GM21360 (cell line): Measurements from ENCODE around the gene MARCHF6.

ENCODE experiments used
- ATAC-seq: cut with Tn5 transposase; IDR thresholded peaks from one replicate; pipeline ENCODE4 v1.9.1; 2021; ENCODE audit warnings: mild to moderate bottlenecking, moderate library complexity; ENCODE audit not compliant: unreplicated experiment

Gene MARCHF6

GRCh38 chr5:10321882-10322281 lies 31.6 kb upstream of the MARCHF6 start:
- no peak for ATAC-seq

- ATAC-seq: no peak
Measured at GRCh38 chr5:10323588-10324488, 29.7 kb upstream of the MARCHF6 start.

- ATAC-seq: no peak
Measured at GRCh38 chr5:10324518-10325370, 28.8 kb upstream of the MARCHF6 start.

DNA sequence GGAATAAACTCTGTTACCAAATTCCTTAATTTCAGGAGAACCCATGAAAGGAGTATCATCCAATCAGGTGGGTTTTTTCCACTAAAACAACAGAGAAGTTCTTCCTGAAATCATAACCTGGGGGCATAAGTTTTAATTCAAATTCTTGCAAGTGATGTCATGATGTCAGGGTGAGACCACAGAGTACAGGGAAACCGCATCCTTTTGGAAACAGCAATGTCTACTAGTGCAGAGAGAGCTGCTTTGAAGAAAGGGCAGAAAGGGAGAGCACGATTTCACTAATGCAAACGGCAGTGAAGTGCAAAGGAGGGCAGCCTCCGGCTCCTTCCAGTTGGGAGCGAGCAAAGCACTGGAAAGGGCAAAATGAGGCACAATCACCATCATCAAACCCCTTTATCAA lies 25.2 kb upstream of the MARCHF6 start:
- ATAC-seq: no peak

- no peak for ATAC-seq
Measured at GRCh38 chr5:10329446-10329819, 24.1 kb upstream of the MARCHF6 start.

DNA sequence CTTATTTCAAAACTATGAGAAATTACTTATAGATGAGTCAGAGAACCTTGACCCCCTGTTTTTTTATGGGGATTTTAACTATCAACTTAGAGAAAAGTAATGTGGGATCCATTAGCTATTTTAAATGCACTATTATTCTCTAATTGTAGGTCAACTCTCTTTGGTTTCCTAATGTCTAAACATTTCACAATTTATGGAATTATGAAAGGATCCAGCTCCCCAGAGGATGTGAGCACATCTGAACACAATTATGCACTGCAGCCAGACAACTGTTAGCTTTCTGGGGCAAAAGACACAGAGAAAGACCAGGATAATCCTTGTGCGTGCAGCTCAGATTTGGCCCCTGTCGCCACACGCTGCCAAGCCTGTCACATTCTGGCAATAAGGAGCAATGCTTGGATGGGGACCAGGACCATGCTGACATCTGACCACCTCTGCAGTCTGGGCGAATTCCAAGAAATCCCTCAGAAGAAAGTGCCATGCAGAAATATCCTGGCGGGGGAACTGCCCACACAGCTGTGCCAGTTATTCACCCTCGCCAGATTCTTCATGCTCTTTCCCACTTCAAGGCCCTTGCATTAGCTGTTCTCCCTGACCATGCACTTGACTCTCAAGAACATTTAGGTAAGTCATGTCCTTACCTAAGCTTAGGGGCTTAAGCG lies 23.5 kb upstream of the MARCHF6 start:
- no peak for ATAC-seq

GRCh38 chr5:10330511-10331230 lies 22.8 kb upstream of the MARCHF6 start:
- no peak for ATAC-seq

DNA sequence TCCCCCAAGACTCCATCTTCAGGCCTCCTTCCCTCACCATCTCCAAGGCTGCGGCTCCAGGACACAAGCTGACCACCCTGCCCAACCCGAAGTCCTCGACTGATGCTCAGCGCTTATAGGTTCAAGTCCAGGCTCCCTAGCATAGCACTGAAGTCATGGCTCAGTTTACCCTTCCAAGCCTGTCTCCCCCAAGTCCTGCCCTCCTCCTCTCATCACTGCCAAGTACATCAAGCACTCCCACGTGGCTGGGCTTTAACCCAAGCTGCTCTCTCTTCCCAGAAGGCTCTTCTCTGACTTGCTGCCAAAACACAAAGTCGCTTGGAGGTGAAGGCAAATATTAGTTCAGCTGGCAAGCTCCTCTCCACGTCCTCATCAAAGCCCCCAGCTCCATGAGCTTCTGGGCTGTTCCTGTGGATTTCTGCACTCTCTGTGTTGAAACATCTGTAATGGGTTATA lies 22.1 kb upstream of the MARCHF6 start:
- no peak for ATAC-seq

DNA sequence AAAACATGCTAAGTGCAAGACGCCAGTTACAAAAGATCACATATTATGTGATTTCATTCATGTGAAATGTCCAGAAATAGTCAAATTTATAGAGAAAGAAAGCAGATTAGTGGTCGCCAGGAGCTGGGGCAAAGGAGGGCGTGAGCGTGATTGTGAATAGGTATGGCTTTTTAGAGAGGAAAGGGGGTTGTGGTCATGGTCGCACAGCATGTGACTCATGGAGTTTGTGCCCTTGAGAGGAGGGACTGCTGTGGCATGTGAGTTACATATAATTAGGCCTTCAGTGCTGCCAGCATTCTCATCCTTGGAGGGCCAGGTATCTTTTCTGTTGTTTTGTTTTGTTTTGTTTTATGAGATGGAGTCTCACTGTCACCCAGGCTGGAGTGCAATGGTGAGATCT lies 21.2 kb upstream of the MARCHF6 start:
- no peak for ATAC-seq

- ATAC-seq: peak; percentile 49
Measured at GRCh38 chr5:10333154-10334006, 20.1 kb upstream of the MARCHF6 start.

DNA sequence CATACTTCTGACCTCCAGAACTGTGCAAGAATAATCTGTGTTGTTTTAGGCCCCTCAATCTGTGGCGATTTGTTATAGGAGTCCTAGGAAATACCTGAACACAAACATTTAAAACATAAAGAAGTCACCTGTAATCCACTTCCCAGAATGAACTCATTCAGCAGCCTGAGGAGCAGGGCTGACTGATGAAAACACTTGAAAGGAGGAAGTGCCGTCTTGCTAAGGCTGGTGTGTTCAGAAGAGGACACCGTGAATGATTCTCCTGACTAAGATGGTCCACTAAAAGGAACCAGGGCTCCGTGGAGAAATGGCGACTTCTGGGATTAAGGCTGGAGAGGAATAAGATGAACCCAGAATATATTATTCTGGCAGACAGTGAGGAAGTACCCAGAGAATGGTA lies 18.7 kb upstream of the MARCHF6 start:
- ATAC-seq: no peak

DNA sequence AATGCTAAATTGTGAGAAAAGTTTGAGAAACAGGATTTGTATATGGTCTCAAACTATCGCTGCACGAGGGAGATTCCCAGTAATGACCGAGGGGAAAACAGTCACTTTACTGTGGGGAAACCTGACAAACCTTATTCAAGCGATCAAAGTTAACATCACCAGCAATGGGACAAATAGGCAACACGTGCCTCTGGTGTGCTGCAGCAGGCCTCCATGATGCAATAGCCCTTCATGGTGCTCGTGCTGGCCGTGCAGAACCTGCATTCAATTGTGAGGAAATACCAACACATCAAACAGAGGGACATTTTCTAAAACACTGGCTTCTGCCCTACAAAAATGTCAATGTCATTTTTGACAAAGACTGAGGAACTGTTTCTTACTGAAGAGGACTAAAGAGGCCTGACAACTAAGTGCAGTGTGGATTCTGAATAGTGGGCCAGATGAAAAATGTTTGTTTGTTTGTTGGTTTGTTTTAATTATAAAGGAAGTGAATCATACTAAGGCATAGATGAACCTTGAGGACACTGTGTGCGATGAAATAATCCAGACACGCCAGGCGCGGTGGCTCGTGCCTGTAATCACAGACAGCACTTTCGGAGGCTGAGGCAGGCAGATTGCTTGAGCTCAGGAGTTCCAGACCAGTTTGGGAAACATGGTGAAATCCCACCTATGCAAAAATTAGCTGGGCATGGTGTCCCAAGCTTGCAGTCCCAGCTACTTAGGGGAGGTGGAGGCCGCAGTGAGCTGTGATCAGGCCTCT lies 17.6 kb upstream of the MARCHF6 start:
- no peak for ATAC-seq

GRCh38 chr5:10337107-10337506 lies 16.4 kb upstream of the MARCHF6 start:
- ATAC-seq: no peak

DNA sequence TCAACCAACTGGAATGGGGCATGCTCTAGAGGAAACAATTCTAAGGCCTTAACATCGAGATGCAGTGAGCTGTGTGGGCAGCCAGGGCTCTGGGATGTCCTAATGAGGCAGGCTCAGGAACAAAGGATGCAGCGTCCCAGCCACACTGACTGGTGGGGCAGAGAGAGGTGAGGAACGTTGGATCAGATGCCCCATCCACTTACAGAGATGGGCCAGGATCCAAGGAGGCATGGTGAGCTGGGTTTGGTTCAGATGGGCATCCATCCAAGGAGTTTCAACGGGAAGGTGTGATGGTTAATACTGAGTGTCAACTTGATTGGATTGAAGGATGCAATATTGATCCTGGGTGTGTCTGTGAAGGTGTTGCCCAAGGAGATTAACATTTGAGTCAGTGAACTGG lies 15.5 kb upstream of the MARCHF6 start:
- ATAC-seq: no peak

- ATAC-seq: no peak
Measured at GRCh38 chr5:10338686-10339057, 14.8 kb upstream of the MARCHF6 start.

GRCh38 chr5:10339058-10339811 lies 14.3 kb upstream of the MARCHF6 start:
- ATAC-seq: no peak

- no peak for ATAC-seq
Measured at GRCh38 chr5:10339958-10340357, 13.5 kb upstream of the MARCHF6 start.

GRCh38 chr5:10343486-10343885 lies 10.0 kb upstream of the MARCHF6 start:
- ATAC-seq: no peak
